Tibial nerve (tissue), 4 donors: Measurements from ENCODE around the gene TMEM151B. TPM values are rescaled to one million over a fixed set of nuclear protein-coding genes. Genes with fewer than 3 reads are reported as not detected.
A peak's percentile ranks its signal among the peaks of the same experiment; 100 is the strongest.

Experiments
- DNase-seq, 2 donors: peaks; one replicate each; pipeline ENCODE4 v3.0.0-alpha.2; 2019; ENCODE audit warnings: low spot score in 2 of 2
- H3K27ac ChIP-seq, 4 donors: fragments of 200-600 bp; sonication (generic) in 3 of 4; one replicate each; pipeline ENCODE4 v1.5.1; 2017 to 2019; ENCODE audit warnings: mild to moderate bottlenecking in 1 of 4
- H3K27me3 ChIP-seq, 2 donors: fragments of 200-600 bp; sonication (generic) in 1 of 2; one replicate each; pipeline versions ENCODE4 v1.5.1 to v1.6.0; 2017 to 2019
- H3K36me3 ChIP-seq, 3 donors: fragments of 200-600 bp; sonication (generic); one replicate each; pipeline ENCODE4 v1.5.1; 2018 to 2019
- H3K4me1 ChIP-seq, 4 donors: fragments of 200-600 bp; sonication (generic) in 3 of 4; one replicate each; pipeline ENCODE4 v1.5.1; 2017 to 2019
- H3K4me3 ChIP-seq, 4 donors: fragments of 200-600 bp; sonication (generic) in 3 of 4; one replicate each; pipeline ENCODE4 v1.5.1; 2017 to 2019; ENCODE audit warnings: mild to moderate bottlenecking in 1 of 4, moderate library complexity in 1 of 4
- H3K9me3 ChIP-seq, 4 donors: fragments of 200-600 bp; sonication (generic) in 3 of 4; one replicate each; pipeline ENCODE4 v1.5.1; 2017 to 2019
- EP300 ChIP-seq, 2 donors: sonication (generic); formaldehyde crosslinking; IDR thresholded peaks; one replicate each; pipeline ENCODE4 v1.6.1; 2017; ENCODE audit warnings: antibody characterized with exemption in 2 of 2, mild to moderate bottlenecking in 1 of 2
- POLR2A ChIP-seq, 2 donors: fragments of 450-650 bp; IDR thresholded peaks; one replicate each; pipeline ENCODE4 v1.6.1; 2017; ENCODE audit warnings: antibody characterized with exemption in 2 of 2, mild to moderate bottlenecking in 2 of 2, moderate library complexity in 2 of 2
- whole genome bisulfite sequencing, 2 donors: methylation state at CpG; one replicate each; pipeline ENCODE4 v1.1.5; 2018; 5-methylcytosine and 5-hydroxymethylcytosine counted together
- total RNA-seq, 4 donors: library from RNA; depleted of rRNA; stranded (reverse); fragments of >200 nt; gene quantifications; one replicate each; pipeline ENCODE4 v1.1.0, GENCODE V29; 2016
- TF ChIP-seq, protein P1 (sequence below), 5 experiments: fragments of 200-600 bp in 3 of 5; fragments of 450-650 bp in 2 of 5; sonication (generic) in 3 of 5; IDR thresholded peaks; one replicate each; pipeline ENCODE4 v1.5.1; 2016 to 2019; ENCODE audit warnings: antibody characterized with exemption in 5 of 5, mild to moderate bottlenecking in 3 of 5, moderate library complexity in 2 of 5

The TMEM151B gene
- total RNA-seq, 4 donors from 2014 or later: 0.42 TPM; not detected in 3

DNA sequence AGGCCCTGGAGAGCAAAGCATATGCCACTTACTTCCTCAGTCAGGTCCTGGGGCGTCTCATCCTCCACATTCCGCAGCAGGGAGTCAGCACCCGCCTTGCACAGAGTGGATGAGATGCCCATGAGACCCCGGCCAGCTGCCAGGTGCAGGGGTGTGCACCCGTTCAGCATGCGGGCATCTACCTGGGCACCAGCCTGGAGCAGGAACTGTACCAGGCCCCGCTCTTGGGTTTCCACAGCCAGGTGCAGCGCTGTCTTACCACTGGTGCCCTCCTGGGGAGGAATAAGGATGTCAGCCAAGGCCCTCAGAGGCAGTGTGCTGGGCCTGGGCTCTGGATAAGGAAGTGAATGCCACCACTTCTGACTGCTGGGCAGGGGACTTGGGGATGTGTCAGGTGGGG is 10.2 kb upstream of the TMEM151B start:
- Histone ChIP-seq H3K27me3 (no peaks in the 10 kb centered on the region), H3K27ac (no peak overlapping the region), H3K9me3 (no peaks in the 10 kb centered on the region), H3K4me3 (no peak overlapping the region), H3K36me3 (peaks cover 0 to 29% (median 0%) of the 10 kb centered on the region in 3 donors), H3K4me1 (peaks cover 2 to 64% (median 44%) of the 10 kb centered on the region in 4 donors)
- TF ChIP-seq EP300 (IDR thresholded peaks at IDR 0.05) (no peak), POLR2A (IDR thresholded peaks at IDR 0.05) (no peak)
- TF ChIP-seq, protein P1, sequence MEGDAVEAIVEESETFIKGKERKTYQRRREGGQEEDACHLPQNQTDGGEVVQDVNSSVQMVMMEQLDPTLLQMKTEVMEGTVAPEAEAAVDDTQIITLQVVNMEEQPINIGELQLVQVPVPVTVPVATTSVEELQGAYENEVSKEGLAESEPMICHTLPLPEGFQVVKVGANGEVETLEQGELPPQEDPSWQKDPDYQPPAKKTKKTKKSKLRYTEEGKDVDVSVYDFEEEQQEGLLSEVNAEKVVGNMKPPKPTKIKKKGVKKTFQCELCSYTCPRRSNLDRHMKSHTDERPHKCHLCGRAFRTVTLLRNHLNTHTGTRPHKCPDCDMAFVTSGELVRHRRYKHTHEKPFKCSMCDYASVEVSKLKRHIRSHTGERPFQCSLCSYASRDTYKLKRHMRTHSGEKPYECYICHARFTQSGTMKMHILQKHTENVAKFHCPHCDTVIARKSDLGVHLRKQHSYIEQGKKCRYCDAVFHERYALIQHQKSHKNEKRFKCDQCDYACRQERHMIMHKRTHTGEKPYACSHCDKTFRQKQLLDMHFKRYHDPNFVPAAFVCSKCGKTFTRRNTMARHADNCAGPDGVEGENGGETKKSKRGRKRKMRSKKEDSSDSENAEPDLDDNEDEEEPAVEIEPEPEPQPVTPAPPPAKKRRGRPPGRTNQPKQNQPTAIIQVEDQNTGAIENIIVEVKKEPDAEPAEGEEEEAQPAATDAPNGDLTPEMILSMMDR (IDR thresholded peaks at IDR 0.05): no peak
- WGBS, 2 donors: 81 to 89% methylated on average over 3 to 8 of the region's 8 CpGs
- DNase-seq: no peak

DNA sequence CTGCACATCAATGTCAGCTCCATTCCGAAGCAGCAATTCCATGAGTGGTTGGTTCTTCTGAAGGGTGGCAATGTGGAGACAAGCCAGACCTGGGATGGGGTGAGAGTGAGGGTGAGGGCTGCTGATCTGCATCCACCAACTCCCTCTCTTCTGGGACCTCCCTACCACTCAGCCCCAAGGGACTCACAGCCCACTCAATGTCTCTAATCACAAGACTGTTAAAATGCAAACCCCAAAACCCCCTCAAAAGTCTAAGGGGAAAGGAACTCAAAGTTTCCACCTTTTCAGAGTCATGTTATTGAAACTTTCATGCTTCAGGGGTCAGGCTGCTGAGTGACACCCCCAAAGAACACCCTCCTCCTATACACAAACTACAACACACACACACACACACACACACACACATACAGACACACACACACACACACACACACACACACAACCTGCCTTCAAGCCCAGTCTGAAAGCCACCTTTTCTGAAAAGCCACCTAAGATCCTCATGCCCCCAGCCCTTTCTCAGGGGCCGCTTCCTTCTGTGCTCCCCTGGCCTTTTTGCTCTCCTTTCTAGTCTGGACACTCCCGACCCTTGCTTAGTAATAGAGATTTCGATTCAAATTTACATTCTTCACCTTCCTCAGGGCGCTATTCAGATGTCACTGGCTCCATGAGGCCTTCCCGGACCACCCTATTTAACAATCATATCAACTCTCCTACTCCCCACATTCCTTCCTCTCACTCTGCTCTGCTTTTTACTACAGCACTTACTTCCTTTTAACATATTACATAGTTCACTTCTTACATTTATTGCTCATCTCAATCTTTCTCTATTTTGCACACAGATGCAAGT is 9.6 kb upstream of the TMEM151B start:
- Histone ChIP-seq H3K36me3 (peaks cover 0 to 22% (median 0%) of the 10 kb centered on the region in 3 donors), H3K9me3 (no peaks in the 10 kb centered on the region), H3K4me1 (peaks cover 2 to 59% (median 44%) of the 10 kb centered on the region in 4 donors), H3K27me3 (no peaks in the 10 kb centered on the region), H3K27ac (no peak overlapping the region), H3K4me3 (no peak overlapping the region)
- TF ChIP-seq, protein P1 (IDR thresholded peaks at IDR 0.05): no peak
- no peak for TF ChIP-seq EP300 (IDR thresholded peaks at IDR 0.05)
- no peak for TF ChIP-seq POLR2A (IDR thresholded peaks at IDR 0.05)
- DNase-seq: no peak
- 91 to 92% methylated on average over 6 of the region's 6 CpGs for WGBS, 2 donors

DNA sequence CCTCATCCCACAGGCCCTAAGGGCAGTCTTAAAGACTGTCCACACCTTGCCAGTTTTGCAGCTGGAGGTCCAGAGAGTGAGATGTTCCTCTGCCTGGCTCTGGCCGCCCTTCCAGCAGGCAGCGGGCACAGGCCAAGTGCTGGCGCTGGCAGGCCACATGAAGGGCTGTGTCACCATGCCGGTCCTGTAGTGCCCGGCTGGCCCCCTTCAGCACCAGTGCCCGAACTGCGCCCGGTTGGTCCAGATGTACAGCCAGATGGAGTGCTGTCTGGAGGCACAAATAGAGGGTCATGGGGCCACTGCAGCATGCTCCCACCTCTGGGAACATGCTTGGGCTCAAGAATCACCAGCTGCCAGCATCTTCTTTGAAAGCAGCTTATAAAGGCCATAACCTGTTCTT is 8.7 kb upstream of the TMEM151B start:
- Histone ChIP-seq H3K27me3 (no peaks in the 10 kb centered on the region), H3K36me3 (peaks cover 0 to 22% (median 0%) of the 10 kb centered on the region in 3 donors), H3K4me3 (no peak overlapping the region), H3K27ac (no peak overlapping the region), H3K4me1 (peaks cover 2 to 53% (median 35%) of the 10 kb centered on the region in 4 donors), H3K9me3 (no peaks in the 10 kb centered on the region)
- DNase-seq: no peak
- TF ChIP-seq POLR2A (IDR thresholded peaks at IDR 0.05) (no peak), EP300 (IDR thresholded peaks at IDR 0.05) (no peak)
- TF ChIP-seq, protein P1 (IDR thresholded peaks at IDR 0.05): no peak
- WGBS, 2 donors: 99 to 100% methylated on average over 2 to 8 of the region's 8 CpGs

DNA sequence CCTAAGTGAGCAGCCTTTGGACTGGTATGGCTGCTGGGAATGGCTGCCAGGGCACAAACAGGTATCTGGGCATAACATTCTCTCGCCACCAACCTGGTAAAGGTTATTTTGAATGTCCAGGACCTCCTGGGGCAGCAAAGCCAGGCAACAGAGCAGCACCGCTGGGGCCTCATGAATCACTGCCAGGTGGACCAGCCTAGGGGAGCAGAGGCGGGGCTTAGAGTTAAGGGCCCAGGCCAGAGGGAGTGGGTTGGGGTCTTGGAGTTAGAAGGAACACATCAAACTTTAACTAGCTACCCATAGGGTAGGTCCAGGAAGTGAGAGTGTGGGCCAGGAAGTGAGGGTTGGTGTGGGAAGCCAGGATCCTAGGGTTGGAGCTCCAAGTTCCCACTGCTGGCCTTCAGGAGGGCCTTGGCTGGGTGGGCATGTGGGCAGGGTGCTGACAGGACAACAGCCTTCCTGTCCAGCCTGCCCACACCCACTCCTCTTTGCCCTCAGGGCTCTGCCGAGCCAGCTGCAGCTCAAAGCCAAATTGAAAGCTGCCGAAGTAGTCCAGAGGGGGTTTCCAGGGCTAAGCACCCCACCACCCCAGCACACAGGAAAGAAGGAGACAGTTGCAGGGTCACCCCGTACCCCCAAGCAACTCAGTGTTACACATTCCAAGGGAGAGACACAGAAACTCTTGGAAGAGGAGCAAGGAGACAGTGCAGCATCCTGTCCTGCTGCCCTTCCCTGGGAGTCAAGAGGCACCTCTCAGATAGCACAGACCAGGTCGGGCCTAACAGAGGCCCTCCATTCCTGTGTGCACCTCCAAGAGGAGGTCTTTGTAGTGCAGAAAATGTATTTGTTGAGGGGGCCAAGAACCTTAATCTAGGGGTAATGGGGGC is 7.5 kb upstream of the TMEM151B start:
- no peak for DNase-seq
- TF ChIP-seq EP300 (IDR thresholded peaks at IDR 0.05): no peak
- TF ChIP-seq, protein P1 (IDR thresholded peaks at IDR 0.05): no peak
- TF ChIP-seq POLR2A (IDR thresholded peaks at IDR 0.05): no peak
- H3K27me3 ChIP-seq: no peaks in the 10 kb centered on the region
- H3K9me3 ChIP-seq: no peaks in the 10 kb centered on the region
- peaks cover 0 to 22% (median 0%) of the 10 kb centered on the region in 3 donors for H3K36me3 ChIP-seq
- H3K4me3 ChIP-seq: peak overlapping the region in 3 of 4 donors; percentile 60 to 88 (median 82)
- peaks cover 2 to 49% (median 32%) of the 10 kb centered on the region in 4 donors for H3K4me1 ChIP-seq
- H3K27ac ChIP-seq: peak overlapping the region in 3 of 4 donors; percentile 37 to 92 (median 84)
- WGBS, 2 donors: 53 to 66% methylated on average over 5 to 7 of the region's 7 CpGs
